ENCODE measurements around the gene ZNF385B. TPM values are rescaled to one million over a fixed set of nuclear protein-coding genes. Genes with fewer than 3 reads are reported as not detected.

The ZNF385B gene
- total RNA-seq, 1 experiment from 2014 or later, result 9.3 TPM

- BruUV-seq (replicated peaks), result no TSS peak
- H3K4me2 ChIP-seq (ENCODE audit: low read length), result no peak overlapping the region
- no peaks in the 10 kb centered on the region for H3K79me2 ChIP-seq (ENCODE audit: insufficient read depth, low read length)
- ChIA-PET RAD21 (ENCODE audit: low non-redundant PET in 1 of 2, low total read pairs in 2 of 2, uncharacterized antibody in 2 of 2, unreplicated experiment in 2 of 2) (no interaction called here), POLR2A (no interaction called here), CTCF (no interaction called here)
- no peak overlapping the region for H2AFZ ChIP-seq (ENCODE audit: low read depth, low read length, poor library complexity, severe bottlenecking)
- ATAC-seq (no peak), DNase-seq (ENCODE audit: low read depth, low spot score) (no peak)
- no peaks in the 10 kb centered on the region for H3K4me1 ChIP-seq (ENCODE audit: control insufficient read depth in 1 of 2, insufficient read depth in 2 of 2, low read length in 2 of 2)
- H3K27me3 ChIP-seq (ENCODE audit: insufficient read depth, low read length), result no peaks in the 10 kb centered on the region
- H3K27ac ChIP-seq (ENCODE audit: low read depth, low read length), result no peak overlapping the region
- intact Hi-C loops (cut with micrococcal nuclease), result no loop called here
- H3K9me3 ChIP-seq (ENCODE audit: control insufficient read depth in 1 of 2, insufficient read depth in 1 of 2, low read depth in 1 of 2, low read length in 2 of 2), result no peaks in the 10 kb centered on the region
- H3K9me2 ChIP-seq (ENCODE audit: insufficient read depth), result no peaks in the 10 kb centered on the region
- no peak overlapping the region for H3K4me3 ChIP-seq (replicated peaks in 1 of 2; ENCODE audit: low read depth in 1 of 2, low read length in 2 of 2)
- no peaks in the 10 kb centered on the region for H4K20me1 ChIP-seq (ENCODE audit: insufficient read depth)
- no peaks in the 10 kb centered on the region for H3K36me3 ChIP-seq (ENCODE audit: control insufficient read depth in 1 of 2, insufficient read depth in 2 of 2, low read length in 2 of 2)
- TF ChIP-seq EZH2phosphoT487 (IDR thresholded peaks at IDR 0.05; ENCODE audit: borderline replicate concordance) (no peak), CEBPB (IDR thresholded peaks at IDR 0.05; ENCODE audit: low read depth) (no peak), POLR2AphosphoS5 (IDR thresholded peaks at IDR 0.05; ENCODE audit: low read depth, low read length) (no peak), ZFX (IDR thresholded peaks at IDR 0.05) (no peak), CTCF (IDR thresholded peaks at IDR 0.05 in 2 of 3, conservative IDR thresholded peaks at IDR 0.05 in 1 of 3; ENCODE audit: borderline replicate concordance in 1 of 3, insufficient read depth in 1 of 3, low read depth in 2 of 3, low read length in 2 of 3) (no peak), SRF (IDR thresholded peaks at IDR 0.05; ENCODE audit: low read depth) (no peak), SIN3A (IDR thresholded peaks at IDR 0.05; ENCODE audit: low read depth) (no peak), FOSL1 (IDR thresholded peaks at IDR 0.05; ENCODE audit: low read depth) (no peak), CBX3 (IDR thresholded peaks at IDR 0.05; ENCODE audit: low read depth) (no peak)
- H3K9ac ChIP-seq (ENCODE audit: low read length), result no peak overlapping the region
Observed at GRCh38 chr2:179478771-179479170, 382.6 kb downstream of the ZNF385B start.

GRCh38 chr2:179470992-179471391 lies 390.4 kb downstream of the ZNF385B start:
- Histone ChIP-seq H3K36me3 (ENCODE audit: control insufficient read depth in 1 of 2, insufficient read depth in 2 of 2, low read length in 2 of 2) (no peaks in the 10 kb centered on the region), H3K9ac (ENCODE audit: low read length) (no peak overlapping the region), H3K27ac (ENCODE audit: low read depth, low read length) (no peak overlapping the region), H3K4me3 (replicated peaks in 1 of 2; ENCODE audit: low read depth in 1 of 2, low read length in 2 of 2) (no peak overlapping the region), H3K4me1 (ENCODE audit: control insufficient read depth in 1 of 2, insufficient read depth in 2 of 2, low read length in 2 of 2) (peaks cover 0 to 8% of the 10 kb centered on the region in 2 experiments; a peak in 1 of 4 replicates), H4K20me1 (ENCODE audit: insufficient read depth) (no peaks in the 10 kb centered on the region), H3K9me2 (ENCODE audit: insufficient read depth) (no peaks in the 10 kb centered on the region), H3K4me2 (ENCODE audit: low read length) (no peak overlapping the region), H3K79me2 (ENCODE audit: insufficient read depth, low read length) (no peaks in the 10 kb centered on the region), H3K9me3 (ENCODE audit: control insufficient read depth in 1 of 2, insufficient read depth in 1 of 2, low read depth in 1 of 2, low read length in 2 of 2) (no peaks in the 10 kb centered on the region), H2AFZ (ENCODE audit: low read depth, low read length, poor library complexity, severe bottlenecking) (no peak overlapping the region), H3K27me3 (ENCODE audit: insufficient read depth, low read length) (no peaks in the 10 kb centered on the region)
- intact Hi-C loops (cut with micrococcal nuclease), result no loop called here
- no peak for TF ChIP-seq YY1 (IDR thresholded peaks at IDR 0.05; ENCODE audit: extremely low read depth, insufficient replicate concordance, low read depth, low read length)
- no peak for TF ChIP-seq ELF1 (IDR thresholded peaks at IDR 0.05; ENCODE audit: borderline replicate concordance, low read depth)
- no peak for TF ChIP-seq TCF7L2 (IDR thresholded peaks at IDR 0.05; ENCODE audit: borderline replicate concordance, extremely low read depth, insufficient read depth, insufficient read length)
- TF ChIP-seq POLR2A (IDR thresholded peaks at IDR 0.05; ENCODE audit: borderline replicate concordance, extremely low read depth, insufficient read depth, insufficient read length), result no peak
- no peak for TF ChIP-seq EZH2 (IDR thresholded peaks at IDR 0.05)
- POLR2A ChIA-PET, result no interaction called here
- RAD21 ChIA-PET (ENCODE audit: low non-redundant PET in 1 of 2, low total read pairs in 2 of 2, uncharacterized antibody in 2 of 2, unreplicated experiment in 2 of 2), result no interaction called here
- DNase-seq (ENCODE audit: low read depth, low spot score) (no peak), ATAC-seq (no peak)
- BruUV-seq (replicated peaks), result no TSS peak
- CTCF ChIA-PET, result no interaction called here

All from HCT116 (cell line).